HCT116 (cell line): Measurements from ENCODE around the gene GOLGA2. TPM values are rescaled to one million over a fixed set of nuclear protein-coding genes. Genes with fewer than 3 reads are reported as not detected.

Experiments used
- ATAC-seq: fragments of 200-7000 bp; cut with Tn5 transposase; 2 replicates; pipeline ENCODE4 v1.9.1; 2020; ENCODE audit warnings: mild to moderate bottlenecking, moderate library complexity
- BruUV-seq: library from RNA; stranded (reverse); fragments of 400-500 nt; replicated peaks from 2 replicates; lab custom pipeline; 2021; lab: Mats Ljungman, UMichigan
- CTCF ChIA-PET: fragments of 300-600 bp; sonication (Branson Sonifier 250); formaldehyde crosslinking; loops from one replicate; lab custom pipeline; 2021; ENCODE audit warnings: antibody characterized with exemption; lab: Charles Lee
- POLR2A ChIA-PET: fragments of 300-600, 350-600 bp; sonication (Branson Sonifier 250); formaldehyde crosslinking; loops from one replicate; lab custom pipeline; 2021; ENCODE audit warnings: antibody characterized with exemption; lab: Charles Lee
- RAD21 ChIA-PET, 2 experiments: fragments of 300-600 bp; sonication (Branson Sonifier 250); formaldehyde crosslinking; loops; one replicate each; lab custom pipeline; 2023; ENCODE audit warnings: low total read pairs in 2 of 2; ENCODE audit not compliant: uncharacterized antibody in 2 of 2, unreplicated experiment in 2 of 2, low non-redundant PET in 1 of 2; lab: Charles Lee
- DNase-seq: peaks from one replicate; pipeline ENCODE4 v3.0.0-alpha.2; 2010; ENCODE audit warnings: low read depth, low spot score
- H2AFZ ChIP-seq: fragments of 200-600 bp; shearing (Covaris generic), sonication (generic); 2 replicates; pipeline ENCODE4 v1.6.1; 2017; ENCODE audit warnings: low read depth, mixed run types, mixed read lengths, antibody characterized with exemption, low read length; ENCODE audit not compliant: poor library complexity, severe bottlenecking
- H3K27ac ChIP-seq: 2 replicates; pipeline ENCODE4 v1.5.1; 2012; ENCODE audit warnings: low read depth, low read length
- H3K27me3 ChIP-seq: fragments of 200-600 bp; sonication (generic); 2 replicates; pipeline ENCODE4 v1.6.1; 2016; ENCODE audit warnings: mixed run types, low read length, mixed read lengths; ENCODE audit not compliant: insufficient read depth
- H3K36me3 ChIP-seq, 2 experiments: fragments of 200-500 bp in 1 of 2; fragments of 200-600 bp in 1 of 2; sonication (Bioruptor generic) in 1 of 2; sonication (generic) in 1 of 2; 2 replicates each; pipeline versions ENCODE4 v1.5.1 to v1.6.1; 2014 to 2016; ENCODE audit warnings: low read length in 2 of 2, inconsistent platforms in 1 of 2, mixed read lengths in 1 of 2, mixed run types in 1 of 2; ENCODE audit not compliant: insufficient read depth in 2 of 2, control insufficient read depth in 1 of 2
- H3K4me1 ChIP-seq, 2 experiments: fragments of 200-600 bp in 1 of 2; sonication (generic) in 1 of 2; 2 replicates each; pipeline versions ENCODE4 v1.5.1 to v1.6.1; 2012 to 2017; ENCODE audit warnings: low read length in 2 of 2, inconsistent platforms in 1 of 2, mild to moderate bottlenecking in 1 of 2, mixed read lengths in 1 of 2, mixed run types in 1 of 2, moderate library complexity in 1 of 2; ENCODE audit not compliant: insufficient read depth in 2 of 2, control insufficient read depth in 1 of 2
- H3K4me2 ChIP-seq: fragments of 200-600 bp; sonication (generic); 2 replicates; pipeline ENCODE4 v1.6.1; 2017; ENCODE audit warnings: mixed run types, low read length, mixed read lengths
- H3K4me3 ChIP-seq, 2 experiments: fragments of 200-600 bp in 1 of 2; sonication (generic) in 1 of 2; replicated peaks in 1 of 2; 2 replicates each; pipeline ENCODE4 v1.5.1; 2011 to 2016; ENCODE audit warnings: low read length in 2 of 2, control low read depth in 1 of 2, low read depth in 1 of 2, mild to moderate bottlenecking in 1 of 2, mixed read lengths in 1 of 2, mixed run types in 1 of 2
- H3K79me2 ChIP-seq: fragments of 200-600 bp; sonication (generic); 2 replicates; pipeline ENCODE4 v1.6.1; 2017; ENCODE audit warnings: mild to moderate bottlenecking, mixed run types, low read length, moderate library complexity, mixed read lengths; ENCODE audit not compliant: insufficient read depth
- H3K9ac ChIP-seq: fragments of 200-600 bp; sonication (generic); 2 replicates; pipeline ENCODE4 v1.6.1; 2016; ENCODE audit warnings: low read length, mixed read lengths
- H3K9me2 ChIP-seq: fragments of 200-600 bp; sonication (generic), shearing (Covaris generic); 2 replicates; pipeline ENCODE4 v1.6.1; 2017; ENCODE audit warnings: mixed run types, mild to moderate bottlenecking, moderate library complexity; ENCODE audit not compliant: insufficient read depth
- H3K9me3 ChIP-seq, 2 experiments: fragments of 200-500 bp in 1 of 2; fragments of 200-600 bp in 1 of 2; sonication (Bioruptor generic) in 1 of 2; sonication (generic) in 1 of 2; 2 replicates each; pipeline ENCODE4 v1.6.1; 2014 to 2017; ENCODE audit warnings: low read length in 2 of 2, mixed read lengths in 2 of 2, inconsistent platforms in 1 of 2, low read depth in 1 of 2, mild to moderate bottlenecking in 1 of 2, mixed run types in 1 of 2, moderate library complexity in 1 of 2; ENCODE audit not compliant: control insufficient read depth in 1 of 2, insufficient read depth in 1 of 2
- H4K20me1 ChIP-seq: fragments of 200-600 bp; sonication (generic), shearing (Covaris generic); 2 replicates; pipeline ENCODE4 v1.6.1; 2017; ENCODE audit warnings: mixed run types, mild to moderate bottlenecking, moderate library complexity; ENCODE audit not compliant: insufficient read depth
- CBX3 ChIP-seq: IDR thresholded peaks from 2 replicates; pipeline ENCODE4 v1.6.1; 2012; ENCODE audit warnings: low read depth
- CEBPB ChIP-seq: IDR thresholded peaks from 2 replicates; pipeline ENCODE4 v1.6.1; 2012; ENCODE audit warnings: low read depth
- EGR1 ChIP-seq: IDR thresholded peaks from 2 replicates; pipeline ENCODE4 v1.6.1; 2012; ENCODE audit warnings: low read depth
- EZH2 ChIP-seq: fragments of 200-600 bp; sonication (generic); IDR thresholded peaks from 2 replicates; pipeline ENCODE4 v1.6.1; 2017; ENCODE audit warnings: antibody characterized with exemption, mixed run types
- EZH2phosphoT487 ChIP-seq: fragments of 200-600 bp; IDR thresholded peaks from 2 replicates; pipeline ENCODE4 v1.6.1; 2018; ENCODE audit warnings: antibody characterized with exemption, borderline replicate concordance
- FOSL1 ChIP-seq: IDR thresholded peaks from 2 replicates; pipeline ENCODE4 v1.6.1; 2012; ENCODE audit warnings: low read depth
- POLR2A ChIP-seq: IDR thresholded peaks from 2 replicates; pipeline ENCODE4 v1.7.0; 2011; ENCODE audit warnings: borderline replicate concordance; ENCODE audit not compliant: insufficient read depth, insufficient read length; ENCODE audit errors: extremely low read depth
- SIN3A ChIP-seq: IDR thresholded peaks from 2 replicates; pipeline ENCODE4 v1.6.1; 2012; ENCODE audit warnings: low read depth
- SP1 ChIP-seq: IDR thresholded peaks from 2 replicates; pipeline ENCODE4 v1.6.1; 2012; ENCODE audit warnings: low read depth
- SRF ChIP-seq: IDR thresholded peaks from 2 replicates; pipeline ENCODE4 v1.6.1; 2012; ENCODE audit warnings: low read depth
- TCF7L2 ChIP-seq: IDR thresholded peaks from 2 replicates; pipeline ENCODE4 v1.7.0; 2011; ENCODE audit warnings: borderline replicate concordance, inconsistent platforms; ENCODE audit not compliant: insufficient read depth, insufficient read length; ENCODE audit errors: extremely low read depth
- YY1 ChIP-seq: IDR thresholded peaks from 2 replicates; pipeline ENCODE4 v1.6.1; 2011; ENCODE audit warnings: low read length, low read depth, moderate library complexity, mild to moderate bottlenecking; ENCODE audit not compliant: insufficient replicate concordance; ENCODE audit errors: extremely low read depth
- ZFX ChIP-seq: fragments of 450-650 bp; IDR thresholded peaks from 2 replicates; pipeline ENCODE4 v1.6.1; 2017
- intact Hi-C: fragments of 100-400 bp; cut with micrococcal nuclease; formaldehyde crosslinking; loops from 2 replicates; pipeline ENCODE4 v1.10.0; 2022
- total RNA-seq: library from RNA; stranded (reverse); gene quantifications from one replicate; pipeline ENCODE4 v1.2.1, GENCODE V29; 2021; ENCODE audit not compliant: unreplicated experiment
- TF ChIP-seq, protein P1 (sequence below): IDR thresholded peaks from 2 replicates; pipeline ENCODE4 v1.6.1; 2012
- TF ChIP-seq, protein P2 (sequence below), 3 experiments: fragments of 200-600 bp in 1 of 3; sonication (generic) in 1 of 3; IDR thresholded peaks in 2 of 3; conservative IDR thresholded peaks in 1 of 3; 2 replicates each; pipeline ENCODE4 v1.5.1; 2012 to 2017; ENCODE audit warnings: low read depth in 2 of 3, low read length in 2 of 3, antibody characterized with exemption in 1 of 3, borderline replicate concordance in 1 of 3, control low read depth in 1 of 3, mild to moderate bottlenecking in 1 of 3, mixed read lengths in 1 of 3, mixed run types in 1 of 3, moderate library complexity in 1 of 3; ENCODE audit not compliant: insufficient read depth in 1 of 3
- TF ChIP-seq, protein P3 (sequence below): IDR thresholded peaks from 2 replicates; pipeline ENCODE4 v1.6.1; 2012

The GOLGA2 gene
- total RNA-seq, 1 experiment from 2014 or later, result 67.0 TPM

DNA sequence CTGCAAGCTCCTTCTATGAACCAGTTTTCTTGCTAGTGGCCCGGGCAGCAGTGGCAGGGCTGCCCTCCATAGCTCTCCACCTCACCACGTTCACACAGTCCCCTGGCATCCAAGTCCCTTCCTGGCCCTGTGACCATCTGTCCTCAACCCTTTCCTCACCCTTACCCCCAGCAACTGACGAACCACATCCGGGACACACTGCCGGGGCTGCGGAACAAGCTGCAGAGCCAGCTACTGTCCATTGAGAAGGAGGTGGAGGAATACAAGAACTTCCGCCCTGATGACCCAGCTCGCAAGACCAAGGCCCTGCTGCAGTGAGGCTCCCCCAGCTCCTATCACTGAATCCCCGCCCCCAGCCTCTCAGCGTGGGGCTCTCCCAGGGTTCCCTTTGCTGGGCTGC, 53.8 kb downstream of the GOLGA2 start (continued):
- no peak for TF ChIP-seq EZH2phosphoT487
- no peak for TF ChIP-seq EGR1
- TF ChIP-seq TCF7L2, result no peak
- TF ChIP-seq, protein P1, sequence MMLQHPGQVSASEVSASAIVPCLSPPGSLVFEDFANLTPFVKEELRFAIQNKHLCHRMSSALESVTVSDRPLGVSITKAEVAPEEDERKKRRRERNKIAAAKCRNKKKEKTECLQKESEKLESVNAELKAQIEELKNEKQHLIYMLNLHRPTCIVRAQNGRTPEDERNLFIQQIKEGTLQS, result no peak
- TF ChIP-seq SP1, result no peak
- TF ChIP-seq, protein P2, sequence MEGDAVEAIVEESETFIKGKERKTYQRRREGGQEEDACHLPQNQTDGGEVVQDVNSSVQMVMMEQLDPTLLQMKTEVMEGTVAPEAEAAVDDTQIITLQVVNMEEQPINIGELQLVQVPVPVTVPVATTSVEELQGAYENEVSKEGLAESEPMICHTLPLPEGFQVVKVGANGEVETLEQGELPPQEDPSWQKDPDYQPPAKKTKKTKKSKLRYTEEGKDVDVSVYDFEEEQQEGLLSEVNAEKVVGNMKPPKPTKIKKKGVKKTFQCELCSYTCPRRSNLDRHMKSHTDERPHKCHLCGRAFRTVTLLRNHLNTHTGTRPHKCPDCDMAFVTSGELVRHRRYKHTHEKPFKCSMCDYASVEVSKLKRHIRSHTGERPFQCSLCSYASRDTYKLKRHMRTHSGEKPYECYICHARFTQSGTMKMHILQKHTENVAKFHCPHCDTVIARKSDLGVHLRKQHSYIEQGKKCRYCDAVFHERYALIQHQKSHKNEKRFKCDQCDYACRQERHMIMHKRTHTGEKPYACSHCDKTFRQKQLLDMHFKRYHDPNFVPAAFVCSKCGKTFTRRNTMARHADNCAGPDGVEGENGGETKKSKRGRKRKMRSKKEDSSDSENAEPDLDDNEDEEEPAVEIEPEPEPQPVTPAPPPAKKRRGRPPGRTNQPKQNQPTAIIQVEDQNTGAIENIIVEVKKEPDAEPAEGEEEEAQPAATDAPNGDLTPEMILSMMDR (IDR thresholded peaks at IDR 0.05 in 2 of 3, conservative IDR thresholded peaks at IDR 0.05 in 1 of 3; ENCODE audit: borderline replicate concordance in 1 of 3, insufficient read depth in 1 of 3, low read depth in 2 of 3, low read length in 2 of 3), result no peak
- TF ChIP-seq EZH2, result no peak
- TF ChIP-seq SRF, result no peak
- TF ChIP-seq CEBPB, result no peak
- TF ChIP-seq FOSL1, result no peak
- TF ChIP-seq CBX3, result no peak
- no peak for TF ChIP-seq ZFX

DNA sequence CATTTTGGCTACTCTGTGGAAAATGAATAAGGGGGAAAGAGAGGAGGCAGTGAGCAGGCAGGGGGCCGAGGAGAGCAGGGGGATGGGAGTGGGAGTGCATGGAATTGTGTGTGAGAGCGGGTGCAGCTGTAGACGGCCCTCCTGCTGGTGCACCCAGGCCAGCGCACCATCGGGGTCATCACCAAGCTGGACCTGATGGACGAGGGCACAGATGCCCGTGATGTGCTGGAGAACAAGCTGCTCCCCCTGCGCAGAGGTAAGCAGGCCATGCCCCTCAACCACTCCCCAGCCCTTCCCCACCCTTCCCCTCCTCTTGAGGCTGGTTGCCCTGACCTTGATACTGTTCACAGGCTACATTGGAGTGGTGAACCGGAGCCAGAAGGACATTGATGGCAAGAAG, 56.0 kb downstream of the GOLGA2 start:
- no peak overlapping the region for H3K4me3 ChIP-seq
- no peak overlapping the region for H3K9ac ChIP-seq
- no peak overlapping the region for H2AFZ ChIP-seq
- peaks cover 11 to 31% of the 10 kb centered on the region in 2 experiments for H3K4me1 ChIP-seq
- DNase-seq, result no peak
- H3K27me3 ChIP-seq, result no peaks in the 10 kb centered on the region
- ChIA-PET RAD21 (no interaction called here), CTCF (no interaction called here), POLR2A (no interaction called here)
- H4K20me1 ChIP-seq, result no peaks in the 10 kb centered on the region
- BruUV-seq, result no TSS peak
- H3K9me3 ChIP-seq, result no peaks in the 10 kb centered on the region
- TF ChIP-seq, protein P2 (IDR thresholded peaks at IDR 0.05 in 2 of 3, conservative IDR thresholded peaks at IDR 0.05 in 1 of 3; ENCODE audit: borderline replicate concordance in 1 of 3, insufficient read depth in 1 of 3, low read depth in 2 of 3, low read length in 2 of 3), result no peak
- TF ChIP-seq POLR2A (no peak), SIN3A (no peak), YY1 (no peak)
- TF ChIP-seq, protein P3, sequence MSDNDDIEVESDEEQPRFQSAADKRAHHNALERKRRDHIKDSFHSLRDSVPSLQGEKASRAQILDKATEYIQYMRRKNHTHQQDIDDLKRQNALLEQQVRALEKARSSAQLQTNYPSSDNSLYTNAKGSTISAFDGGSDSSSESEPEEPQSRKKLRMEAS, result no peak
- TF ChIP-seq, protein P1, result no peak
- no peak overlapping the region for H3K4me2 ChIP-seq
- intact Hi-C loops, result no loop called here
- no peaks in the 10 kb centered on the region for H3K79me2 ChIP-seq
- no peak overlapping the region for H3K27ac ChIP-seq
- H3K36me3 ChIP-seq, result no peaks in the 10 kb centered on the region
- ATAC-seq, result no peak
- H3K9me2 ChIP-seq, result no peaks in the 10 kb centered on the region
